Tibial nerve (tissue), 4 donors: ENCODE results near the gene TACSTD2.

Experiments used
- CTCF ChIP-seq, 5 experiments: fragments of 200-600 bp in 3 of 5; fragments of 450-650 bp in 2 of 5; sonication (generic) in 3 of 5; IDR thresholded peaks; one replicate each; pipeline ENCODE4 v1.5.1; 2016 to 2019; ENCODE audit warnings: antibody characterized with exemption in 5 of 5, mild to moderate bottlenecking in 3 of 5, moderate library complexity in 2 of 5
- EP300 ChIP-seq, 2 donors: sonication (generic); formaldehyde crosslinking; IDR thresholded peaks; one replicate each; pipeline ENCODE4 v1.6.1; 2017; ENCODE audit warnings: antibody characterized with exemption in 2 of 2, mild to moderate bottlenecking in 1 of 2
- POLR2A ChIP-seq, 2 donors: fragments of 450-650 bp; IDR thresholded peaks; one replicate each; pipeline ENCODE4 v1.6.1; 2017; ENCODE audit warnings: antibody characterized with exemption in 2 of 2, mild to moderate bottlenecking in 2 of 2, moderate library complexity in 2 of 2

DNA sequence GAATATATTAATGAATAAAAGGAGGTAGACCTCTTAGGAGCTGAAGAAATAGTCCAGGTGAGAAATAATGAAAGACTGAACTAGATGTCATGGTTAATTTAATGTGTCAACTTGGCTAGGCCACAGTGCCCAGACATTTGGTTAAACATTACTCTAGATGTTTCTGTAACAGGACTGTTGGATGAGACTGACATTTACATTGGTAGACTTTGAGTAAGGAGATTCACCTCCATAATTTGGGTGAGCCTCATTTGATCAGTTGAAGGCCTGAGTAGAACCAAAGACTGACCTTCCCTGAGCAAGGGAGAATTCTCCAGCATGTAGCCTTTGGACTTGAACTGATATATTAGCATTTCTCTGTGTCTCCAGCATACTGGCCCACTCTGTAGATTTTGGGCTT lies 49.2 kb upstream of the TACSTD2 start:
- TF ChIP-seq EP300 (IDR thresholded peaks at IDR 0.05) (no peak), POLR2A (IDR thresholded peaks at IDR 0.05) (no peak), CTCF (IDR thresholded peaks at IDR 0.05) (no peak)
